ENCODE results near the gene SLC4A3. TPM values are rescaled to one million over a fixed set of nuclear protein-coding genes. Genes with fewer than 3 reads are reported as not detected.
A peak's percentile ranks its signal among the peaks of the same experiment; 100 is the strongest.

Gene SLC4A3
- total RNA-seq, 3 donors from 2014 or later (not counting 1 experiment from before 2014, with no cell fraction given), result 0.15 to 0.45 TPM; not detected in 1

DNA sequence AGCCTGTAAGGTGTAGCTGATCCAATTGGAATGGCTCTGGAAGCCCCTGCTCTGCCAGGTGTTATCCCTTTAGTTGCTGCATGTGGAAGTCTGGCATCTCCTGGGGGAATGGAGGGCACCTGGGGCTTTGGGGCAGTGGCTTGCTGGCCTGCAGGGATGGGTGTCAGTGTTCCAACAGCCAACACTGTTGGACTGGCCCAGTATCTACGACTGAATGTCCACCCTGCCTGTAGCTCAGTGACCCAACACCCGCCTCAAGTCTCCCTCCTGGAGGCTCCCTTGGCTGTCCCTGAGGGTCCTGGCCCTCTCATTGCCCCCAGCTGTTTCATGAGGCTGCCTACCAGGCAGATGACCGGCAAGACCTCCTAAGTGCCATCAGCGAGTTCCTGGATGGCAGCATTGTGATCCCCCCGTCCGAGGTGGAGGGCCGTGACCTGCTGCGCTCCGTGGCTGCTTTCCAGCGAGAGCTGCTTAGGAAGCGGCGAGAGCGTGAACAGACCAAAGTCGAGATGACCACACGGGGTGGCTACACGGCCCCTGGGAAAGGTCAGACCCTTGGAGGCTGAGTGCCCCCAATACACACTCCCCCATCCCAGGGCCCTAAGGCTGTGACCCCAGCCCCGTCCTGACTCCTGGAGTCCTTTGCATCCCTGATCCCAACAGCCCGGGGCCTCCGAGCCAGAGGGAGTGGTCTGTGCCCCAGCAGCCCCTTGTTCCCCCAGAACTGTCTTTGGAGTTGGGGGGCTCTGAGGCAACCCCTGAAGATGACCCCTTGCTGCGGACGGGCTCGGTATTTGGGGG lies 7.7 kb downstream of the SLC4A3 start:
- Histone ChIP-seq H3K36me3 (ENCODE audit: control insufficient read depth, insufficient read depth, low read length) (no peaks in the 10 kb centered on the region), H3K27me3 (ENCODE audit: control insufficient read depth, insufficient read depth, low read length) (no peaks in the 10 kb centered on the region), H3K4me3 (ENCODE audit: low read length) (no peak overlapping the region), H3K4me1 (ENCODE audit: control insufficient read depth, insufficient read depth, low read length) (peaks cover 19% of the 10 kb centered on the region), H3K27ac (ENCODE audit: low read length) (no peak overlapping the region), H3K9me3 (ENCODE audit: control insufficient read depth, insufficient read depth, low read length) (no peaks in the 10 kb centered on the region)
- TF ChIP-seq, protein P1, sequence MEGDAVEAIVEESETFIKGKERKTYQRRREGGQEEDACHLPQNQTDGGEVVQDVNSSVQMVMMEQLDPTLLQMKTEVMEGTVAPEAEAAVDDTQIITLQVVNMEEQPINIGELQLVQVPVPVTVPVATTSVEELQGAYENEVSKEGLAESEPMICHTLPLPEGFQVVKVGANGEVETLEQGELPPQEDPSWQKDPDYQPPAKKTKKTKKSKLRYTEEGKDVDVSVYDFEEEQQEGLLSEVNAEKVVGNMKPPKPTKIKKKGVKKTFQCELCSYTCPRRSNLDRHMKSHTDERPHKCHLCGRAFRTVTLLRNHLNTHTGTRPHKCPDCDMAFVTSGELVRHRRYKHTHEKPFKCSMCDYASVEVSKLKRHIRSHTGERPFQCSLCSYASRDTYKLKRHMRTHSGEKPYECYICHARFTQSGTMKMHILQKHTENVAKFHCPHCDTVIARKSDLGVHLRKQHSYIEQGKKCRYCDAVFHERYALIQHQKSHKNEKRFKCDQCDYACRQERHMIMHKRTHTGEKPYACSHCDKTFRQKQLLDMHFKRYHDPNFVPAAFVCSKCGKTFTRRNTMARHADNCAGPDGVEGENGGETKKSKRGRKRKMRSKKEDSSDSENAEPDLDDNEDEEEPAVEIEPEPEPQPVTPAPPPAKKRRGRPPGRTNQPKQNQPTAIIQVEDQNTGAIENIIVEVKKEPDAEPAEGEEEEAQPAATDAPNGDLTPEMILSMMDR (IDR thresholded peaks at IDR 0.05), result no peak
- 89% methylated on average over 22 of the region's 22 CpGs for WGBS (ENCODE audit: insufficient coverage)
- Mint-ChIP-seq H3K27me3 (ENCODE audit: low read depth in 2 of 2) (peaks cover 0 to 14% of the 10 kb centered on the region in 2 donors), H3K4me1 (peaks cover 0 to 15% of the 10 kb centered on the region in 2 donors), H3K9me3 (no peaks in the 10 kb centered on the region), H3K4me3 (no peak overlapping the region), H3K27ac (no peak overlapping the region), H3K36me3 (no peaks in the 10 kb centered on the region)
- DNase-seq (no peak), ATAC-seq (no peak)
- intact Hi-C loops (cut with micrococcal nuclease), result no loop called here

DNA sequence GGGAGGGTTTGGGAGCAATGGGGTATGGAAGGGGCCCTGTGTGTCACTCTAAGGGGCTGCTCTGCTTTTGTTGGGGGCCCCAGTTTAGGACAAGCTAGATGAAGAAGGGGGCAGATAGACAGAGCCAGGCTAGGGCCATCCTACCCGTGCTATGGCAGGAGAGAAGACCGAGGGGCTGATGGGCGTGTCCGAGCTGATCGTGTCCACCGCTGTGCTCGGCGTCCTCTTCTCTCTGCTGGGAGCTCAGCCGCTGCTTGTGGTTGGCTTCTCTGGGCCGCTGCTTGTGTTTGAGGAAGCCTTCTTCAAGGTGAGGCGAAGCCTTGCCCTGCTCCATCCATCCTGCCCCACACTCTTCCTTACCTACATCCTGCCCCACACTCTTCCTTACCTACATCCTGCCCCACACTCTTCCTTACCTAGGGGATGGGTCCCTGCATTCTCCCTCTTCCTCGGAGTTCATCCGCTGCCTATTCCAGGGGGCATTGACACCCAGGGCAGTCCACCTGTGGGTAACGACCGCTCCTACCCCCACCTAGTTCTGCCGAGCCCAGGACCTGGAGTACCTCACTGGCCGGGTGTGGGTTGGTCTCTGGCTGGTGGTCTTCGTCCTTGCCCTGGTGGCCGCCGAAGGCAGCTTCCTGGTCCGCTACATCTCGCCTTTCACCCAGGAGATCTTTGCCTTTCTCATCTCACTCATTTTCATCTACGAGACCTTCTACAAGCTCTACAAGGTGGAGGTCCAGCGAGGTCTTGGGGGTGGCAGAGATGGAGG lies 8.9 kb downstream of the SLC4A3 start:
- Histone ChIP-seq H3K9me3 (ENCODE audit: control insufficient read depth, insufficient read depth, low read length) (no peaks in the 10 kb centered on the region), H3K27ac (ENCODE audit: low read length) (no peak overlapping the region), H3K36me3 (ENCODE audit: control insufficient read depth, insufficient read depth, low read length) (no peaks in the 10 kb centered on the region), H3K4me1 (ENCODE audit: control insufficient read depth, insufficient read depth, low read length) (peaks cover 19% of the 10 kb centered on the region), H3K27me3 (ENCODE audit: control insufficient read depth, insufficient read depth, low read length) (no peaks in the 10 kb centered on the region), H3K4me3 (ENCODE audit: low read length) (no peak overlapping the region)
- Mint-ChIP-seq H3K27ac (no peak overlapping the region), H3K36me3 (no peaks in the 10 kb centered on the region), H3K27me3 (ENCODE audit: low read depth in 2 of 2) (peaks cover 0 to 12% of the 10 kb centered on the region in 2 donors), H3K9me3 (no peaks in the 10 kb centered on the region), H3K4me1 (peaks cover 0 to 15% of the 10 kb centered on the region in 2 donors), H3K4me3 (no peak overlapping the region)
- WGBS (ENCODE audit: insufficient coverage), result 84% methylated on average over 23 of the region's 24 CpGs
- ATAC-seq (no peak), DNase-seq (no peak)
- intact Hi-C loops (cut with micrococcal nuclease), result no loop called here
- TF ChIP-seq, protein P1 (IDR thresholded peaks at IDR 0.05), result no peak

DNA sequence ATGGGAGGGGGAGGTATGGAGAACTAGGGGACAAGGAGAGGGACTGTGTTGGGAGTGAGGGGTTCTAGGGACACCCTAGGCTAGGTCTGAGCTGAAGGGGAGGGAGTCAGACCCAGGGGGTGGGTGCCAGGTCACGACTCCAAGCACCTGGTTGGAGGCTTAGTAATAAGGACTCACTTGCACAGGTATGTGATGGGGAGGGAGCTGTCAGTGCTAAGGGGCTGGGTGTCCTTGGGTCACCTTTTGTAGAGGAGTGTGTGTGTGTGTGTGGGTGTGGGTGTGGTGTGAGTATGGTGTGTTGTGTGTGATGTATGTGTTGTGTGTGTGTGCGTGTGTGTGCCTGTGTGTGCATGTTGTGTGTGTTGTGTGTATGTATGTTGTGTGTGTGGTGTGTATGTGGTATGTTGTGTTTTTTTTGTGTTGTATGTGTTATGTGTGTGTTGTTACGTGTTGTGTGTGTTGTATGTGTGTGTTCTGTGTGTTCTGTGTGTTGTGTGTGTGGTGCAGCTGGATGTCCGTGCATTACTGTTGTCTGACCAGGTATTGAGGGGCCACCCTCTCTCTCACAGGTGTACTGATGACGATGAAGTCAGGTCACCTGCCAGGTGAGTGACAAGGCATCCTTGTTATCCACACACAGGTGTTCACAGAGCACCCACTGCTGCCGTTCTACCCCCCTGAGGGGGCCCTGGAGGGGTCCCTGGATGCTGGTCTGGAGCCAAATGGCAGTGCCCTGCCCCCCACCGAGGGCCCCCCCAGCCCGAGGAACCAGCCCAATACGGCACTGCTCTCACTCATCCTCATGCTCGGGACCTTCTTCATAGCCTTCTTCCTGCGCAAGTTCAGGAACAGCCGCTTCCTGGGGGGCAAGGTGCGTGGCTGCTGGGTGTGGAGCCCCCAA lies 9.8 kb downstream of the SLC4A3 start:
- TF ChIP-seq, protein P1 (IDR thresholded peaks at IDR 0.05), result no peak

More for the DNA sequence above, 9.8 kb downstream of the SLC4A3 start:
- H3K4me1 Mint-ChIP-seq, result peaks cover 0 to 15% of the 10 kb centered on the region in 2 donors
- H3K4me3 Mint-ChIP-seq, result no peak overlapping the region
- no peaks in the 10 kb centered on the region for H3K9me3 Mint-ChIP-seq
- Histone ChIP-seq H3K36me3 (ENCODE audit: control insufficient read depth, insufficient read depth, low read length) (no peaks in the 10 kb centered on the region), H3K27me3 (ENCODE audit: control insufficient read depth, insufficient read depth, low read length) (peaks cover 2% of the 10 kb centered on the region), H3K27ac (ENCODE audit: low read length) (no peak overlapping the region), H3K4me3 (ENCODE audit: low read length) (no peak overlapping the region), H3K9me3 (ENCODE audit: control insufficient read depth, insufficient read depth, low read length) (no peaks in the 10 kb centered on the region), H3K4me1 (ENCODE audit: control insufficient read depth, insufficient read depth, low read length) (peaks cover 20% of the 10 kb centered on the region)
- peaks cover 0 to 15% of the 10 kb centered on the region in 2 donors for H3K27me3 Mint-ChIP-seq (ENCODE audit: low read depth in 2 of 2)
- intact Hi-C loops (cut with micrococcal nuclease), result no loop called here
- peak in 1 of 3 donors; percentile 34 for ATAC-seq
- no peak overlapping the region for H3K27ac Mint-ChIP-seq
- no peaks in the 10 kb centered on the region for H3K36me3 Mint-ChIP-seq
- peak in 1 of 2 donors; percentile 1 for DNase-seq
- 79% methylated on average over 13 of the region's 13 CpGs for WGBS (ENCODE audit: insufficient coverage)

Measured in natural killer cell (primary cell).